HG02678 (cell line): ENCODE data around the gene LUZP1.
"Not testable (repeated sequence)": the region's sequence is repeated elsewhere in the genome, so short reads cannot be mapped to it uniquely, and the experiment has no call there.

ENCODE experiments used
- ATAC-seq: cut with Tn5 transposase; IDR thresholded peaks from one replicate; pipeline ENCODE4 v1.9.1; 2021; ENCODE audit warnings: mild to moderate bottlenecking, moderate library complexity; ENCODE audit not compliant: unreplicated experiment

LUZP1 gene

GRCh38 chr1:23168445-23169194 lies at the start of gene LUZP1:
Gene LUZP1 (minus strand): TSS chr1:23168856.
- ATAC-seq, result peak; percentile 66

DNA sequence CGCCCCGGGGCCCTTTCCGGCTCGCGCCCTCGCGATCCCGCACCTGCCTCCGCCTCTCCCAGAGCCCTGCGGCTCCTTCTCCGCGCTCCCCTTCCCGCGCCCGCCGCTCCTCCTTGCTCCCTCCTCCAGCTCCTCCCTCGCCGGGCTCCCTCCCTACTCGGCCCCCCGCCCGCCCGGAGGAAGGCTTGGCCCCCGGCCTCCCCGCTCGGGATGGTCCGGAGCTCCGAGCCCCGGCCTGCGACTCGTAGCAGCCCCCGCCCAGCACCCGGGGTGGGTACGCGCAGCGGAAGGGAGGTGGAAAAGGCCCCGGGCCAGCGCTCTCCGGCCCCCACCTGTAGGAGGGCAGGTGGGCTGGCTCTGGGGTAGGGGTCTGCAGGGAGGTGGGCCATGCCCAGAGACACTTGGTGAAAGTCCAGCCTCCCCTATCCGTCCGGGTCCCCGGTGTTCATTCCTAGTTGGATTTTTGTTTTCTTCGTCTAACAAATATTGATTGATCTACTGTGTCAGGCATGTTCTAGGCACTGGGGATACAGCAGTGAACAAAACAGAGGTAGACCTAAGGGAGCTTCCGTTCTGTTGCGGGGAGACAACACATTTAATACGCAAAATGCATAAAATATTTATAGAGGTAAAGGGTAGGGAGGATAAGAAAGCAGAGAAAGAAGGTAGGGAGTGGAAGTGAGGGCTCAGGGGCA lies 48.9 kb upstream of the LUZP1 start, which contains the start of gene HTR1D:
HTR1D (minus strand) TSS at position 82 of the 695 bp plus-strand sequence. CDS start 23,283 bp downstream, outside the sequence.
- ATAC-seq, result no peak

- ATAC-seq, result no peak
Measured at GRCh38 chr1:23216771-23217420, 48.2 kb upstream of the LUZP1 start.

DNA sequence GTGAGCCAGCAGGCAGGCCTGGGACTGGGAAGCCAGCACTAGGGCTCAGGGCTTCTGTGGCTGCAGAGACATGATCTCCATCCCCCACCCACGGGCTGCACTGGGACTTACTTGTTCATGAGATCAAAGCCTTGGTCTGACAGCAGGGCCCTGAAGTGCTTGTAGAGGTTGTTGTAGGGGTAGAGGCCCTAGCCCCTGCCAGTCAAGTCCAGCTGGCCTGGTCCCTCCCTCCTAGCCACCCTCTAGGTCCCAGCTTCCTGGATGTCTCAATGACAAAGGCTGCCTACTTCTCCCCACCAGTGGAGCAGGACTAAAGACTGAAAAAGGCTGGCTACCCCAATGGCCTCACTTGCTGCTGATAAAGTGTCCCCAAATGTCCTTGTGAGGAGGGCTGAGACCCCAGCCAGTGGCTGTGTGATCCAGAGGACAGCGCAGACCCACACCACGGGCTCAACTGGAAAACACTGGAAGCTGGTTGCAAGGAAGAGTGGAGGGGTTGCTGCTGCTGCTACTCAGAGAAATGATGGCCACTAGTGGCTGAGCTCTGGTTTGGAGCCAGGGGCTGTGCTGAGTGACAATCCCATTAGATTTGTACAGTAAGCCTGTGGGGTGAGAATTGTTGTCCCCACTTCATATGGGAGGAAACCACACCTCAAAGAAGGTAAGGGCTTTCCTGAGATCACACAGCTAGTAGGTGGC lies 47.2 kb upstream of the LUZP1 start:
- no peak for ATAC-seq

DNA sequence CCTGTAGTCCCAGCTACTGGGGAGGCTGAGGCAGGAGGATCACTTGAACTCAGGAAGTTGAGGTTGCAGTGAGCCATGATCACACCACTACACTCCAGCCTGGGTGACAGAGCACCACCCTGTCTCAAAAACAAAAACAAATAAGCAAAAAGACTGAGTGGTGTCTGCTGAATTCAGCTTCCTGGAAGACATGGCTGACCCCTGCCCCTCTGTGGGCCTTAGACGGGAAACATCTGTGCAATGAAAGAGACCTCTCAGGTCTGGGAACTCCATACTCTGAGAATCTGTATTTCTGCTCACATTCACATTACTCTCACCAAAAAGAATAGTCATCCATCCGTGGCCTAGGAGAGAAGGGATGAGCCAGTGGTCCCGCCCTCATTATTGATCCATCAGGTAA lies 46.6 kb upstream of the LUZP1 start:
- ATAC-seq, result no peak

- no peak for ATAC-seq
Measured at GRCh38 chr1:23214640-23215039, 46.0 kb upstream of the LUZP1 start.

- no peak for ATAC-seq
Measured at GRCh38 chr1:23211955-23212354, 43.3 kb upstream of the LUZP1 start.

- ATAC-seq, result no peak
Measured at GRCh38 chr1:23210963-23211362, 42.3 kb upstream of the LUZP1 start.

- no peak for ATAC-seq
Measured at GRCh38 chr1:23210351-23210785, 41.7 kb upstream of the LUZP1 start.

GRCh38 chr1:23209770-23210169 lies 41.1 kb upstream of the LUZP1 start:
- ATAC-seq, result no peak

- ATAC-seq, result no peak
Measured at GRCh38 chr1:23208527-23208926, 39.9 kb upstream of the LUZP1 start.

DNA sequence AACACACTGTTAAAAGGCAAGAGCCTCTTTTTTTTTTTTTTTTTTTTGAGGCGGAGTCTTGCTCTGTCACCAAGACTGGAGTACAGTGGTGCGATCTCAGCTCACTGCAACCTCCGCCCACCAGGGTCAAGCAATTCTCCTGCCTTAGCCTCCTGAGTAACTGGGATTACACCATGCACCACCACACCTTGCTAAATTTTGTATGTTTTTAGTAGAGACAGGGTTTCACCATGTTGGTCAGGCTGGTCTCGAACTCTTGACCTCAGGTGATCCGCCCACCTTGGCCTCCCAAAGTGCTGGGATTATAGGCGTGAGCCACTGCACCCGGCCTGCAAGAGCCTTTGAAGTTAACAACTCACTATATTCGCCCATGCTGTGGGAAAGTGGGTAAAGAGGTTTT lies 39.1 kb upstream of the LUZP1 start:
- not testable (repeated sequence) for ATAC-seq

DNA sequence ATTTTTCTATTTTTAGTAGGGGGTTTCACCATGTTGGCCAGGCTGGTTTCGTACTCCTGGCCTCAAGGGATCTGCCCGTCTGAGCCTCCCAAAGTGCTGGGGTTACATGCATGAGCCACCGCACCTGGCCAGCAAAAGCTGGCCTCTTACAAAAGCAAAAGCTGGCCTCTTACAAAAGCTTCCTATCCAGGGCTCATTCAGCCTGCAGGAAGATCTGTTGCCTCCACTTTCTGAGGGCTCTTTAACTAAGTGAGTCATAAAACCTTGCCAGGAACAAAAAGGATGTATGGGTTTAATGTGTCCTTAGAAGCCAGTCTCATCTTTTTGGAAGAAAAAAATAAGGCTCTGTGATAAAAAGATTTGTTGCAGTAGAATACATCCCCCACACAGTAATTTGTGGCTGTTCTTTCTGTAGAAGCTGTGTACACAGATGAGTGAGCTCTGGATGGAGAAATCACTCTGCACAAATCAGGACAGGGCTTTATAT lies 33.6 kb upstream of the LUZP1 start:
- ATAC-seq, result no peak

DNA sequence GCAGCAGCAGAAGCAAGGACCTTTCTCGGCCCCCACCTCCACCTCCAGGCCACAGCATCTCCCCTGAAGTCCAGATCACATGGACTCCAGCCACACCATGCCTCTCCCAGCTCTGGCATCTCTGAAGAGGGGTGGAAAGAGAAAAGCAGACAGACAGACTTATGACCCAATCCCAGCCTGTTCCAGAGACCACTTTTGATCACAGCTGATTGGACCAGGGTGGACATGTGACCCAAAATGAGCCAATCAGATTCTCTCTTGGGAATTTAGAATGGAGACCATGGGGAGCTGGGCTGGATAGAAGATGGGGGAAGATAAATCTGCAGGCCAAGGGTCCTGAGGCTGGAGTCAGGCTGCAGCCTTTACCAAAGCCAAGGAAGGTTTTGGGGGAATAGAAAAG lies 32.2 kb upstream of the LUZP1 start:
- ATAC-seq, result no peak

- ATAC-seq, result no peak
Measured at GRCh38 chr1:23198373-23198772, 29.7 kb upstream of the LUZP1 start.

- no peak for ATAC-seq
Measured at GRCh38 chr1:23196627-23197328, 28.1 kb upstream of the LUZP1 start.

DNA sequence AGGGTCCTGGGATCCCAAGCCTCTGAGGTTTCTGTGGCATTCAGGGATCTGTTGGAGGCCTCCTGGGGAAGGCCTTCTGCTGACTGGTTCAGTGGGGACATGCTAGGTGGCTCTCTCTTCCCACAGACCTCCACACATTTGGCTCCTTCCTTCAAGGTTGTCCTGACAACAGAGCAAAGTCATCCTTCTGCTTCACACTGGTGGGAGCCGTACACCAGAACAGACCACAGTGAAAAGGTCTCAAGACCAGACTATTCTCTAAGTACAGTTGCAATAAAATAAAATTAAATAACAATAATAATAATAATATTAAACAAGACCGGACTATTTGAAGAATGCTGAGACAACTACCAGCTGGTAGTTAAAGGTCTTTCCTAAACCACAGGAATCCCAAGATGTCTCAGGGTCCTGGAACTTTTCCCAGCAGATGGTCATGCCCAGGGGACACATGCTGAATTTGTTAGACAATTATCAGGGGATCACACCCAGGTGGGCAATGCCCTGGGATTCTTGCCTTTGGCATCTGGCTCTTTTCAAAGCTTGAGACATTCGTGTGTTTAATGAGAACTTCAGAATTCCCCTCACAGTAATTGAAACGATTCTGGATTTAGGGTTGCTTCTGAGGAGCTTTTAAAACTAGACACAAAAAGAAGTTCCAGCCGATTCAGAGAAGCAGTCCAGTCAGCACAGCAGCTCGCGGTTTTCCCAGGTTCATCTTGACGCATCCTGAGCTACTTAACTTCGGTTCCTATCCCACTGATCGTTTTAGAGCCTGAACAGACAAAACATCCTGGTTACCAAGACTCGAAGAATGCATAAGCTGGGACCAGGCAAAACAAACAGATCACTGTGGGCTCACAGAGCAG lies 25.7 kb upstream of the LUZP1 start:
- ATAC-seq, result no peak

- no peak for ATAC-seq
Measured at GRCh38 chr1:23193391-23194118, 24.9 kb upstream of the LUZP1 start.

DNA sequence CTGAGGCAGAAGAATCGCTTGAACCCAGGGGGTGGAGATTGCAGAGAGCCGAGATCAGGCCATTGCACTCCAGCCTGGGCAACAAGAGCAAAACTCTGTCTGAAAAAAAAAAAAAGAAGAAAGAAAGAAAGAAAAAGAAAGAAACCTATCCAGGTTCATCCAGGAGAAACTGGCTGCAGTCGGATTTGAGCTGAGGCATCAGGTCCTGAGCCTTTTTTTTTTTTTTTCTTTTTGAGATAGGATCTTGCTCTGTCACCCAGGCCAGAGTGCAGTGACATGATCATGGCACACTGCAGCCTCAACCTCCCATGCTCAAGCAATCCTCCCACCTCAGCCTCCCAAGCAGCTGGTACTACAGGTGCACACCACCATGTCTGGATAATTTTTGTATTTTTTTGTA lies 22.5 kb upstream of the LUZP1 start:
- no peak for ATAC-seq
